OCI-LY7 (cell line): ENCODE results near the gene PCNX2. TPM values are rescaled to one million over a fixed set of nuclear protein-coding genes. Genes with fewer than 3 reads are reported as not detected.

Experiments used
- BruUV-seq: library from RNA; stranded (reverse); fragments of 400-500 nt; replicated peaks from 2 replicates; lab custom pipeline; 2021; lab: Mats Ljungman, UMichigan
- CTCF ChIA-PET: fragments of 300-600 bp; sonication (Branson Sonifier 250); formaldehyde crosslinking; loops from one replicate; lab custom pipeline; 2022; ENCODE audit warnings: antibody characterized with exemption; ENCODE audit not compliant: unreplicated experiment; lab: Charles Lee
- POLR2A ChIA-PET: fragments of 300-600 bp; sonication (Branson Sonifier 250); formaldehyde crosslinking; loops from one replicate; lab custom pipeline; 2022; ENCODE audit warnings: antibody characterized with exemption; lab: Charles Lee
- DNase-seq: peaks from one replicate; pipeline ENCODE4 v3.0.0-alpha.2; 2015; ENCODE audit warnings: low spot score
- H2AFZ ChIP-seq: fragments of 200-600 bp; sonication (generic), shearing (Covaris generic); 2 replicates; pipeline ENCODE4 v1.6.1; 2014; ENCODE audit warnings: mild to moderate bottlenecking, antibody characterized with exemption, low read length, moderate library complexity
- H3K27ac ChIP-seq: fragments of 200-600 bp; sonication (generic); 2 replicates; pipeline ENCODE4 v1.5.1; 2014; ENCODE audit warnings: mixed run types, low read depth, mild to moderate bottlenecking, moderate library complexity, low read length, inconsistent platforms; ENCODE audit not compliant: poor library complexity, severe bottlenecking
- H3K36me3 ChIP-seq: fragments of 200-600 bp; sonication (generic); 2 replicates; pipeline ENCODE4 v1.6.1; 2014; ENCODE audit warnings: mild to moderate bottlenecking, antibody characterized with exemption, low read length, moderate library complexity, mixed read lengths; ENCODE audit not compliant: insufficient read depth
- H3K4me1 ChIP-seq: fragments of 200-600 bp; sonication (generic); 2 replicates; pipeline ENCODE4 v1.5.1; 2014; ENCODE audit warnings: mild to moderate bottlenecking, low read length; ENCODE audit not compliant: insufficient read depth, poor library complexity, severe bottlenecking
- H3K4me2 ChIP-seq: fragments of 200-600 bp; sonication (generic); 2 replicates; pipeline ENCODE4 v1.6.1; 2014; ENCODE audit warnings: mild to moderate bottlenecking, low read length
- H3K4me3 ChIP-seq: fragments of 200-600 bp; sonication (generic); 2 replicates; pipeline ENCODE4 v1.5.1; 2014; ENCODE audit warnings: mild to moderate bottlenecking, low read depth, low read length; ENCODE audit not compliant: poor library complexity, severe bottlenecking
- H3K79me2 ChIP-seq: fragments of 200-600 bp; sonication (generic); 2 replicates; pipeline ENCODE4 v1.6.1; 2016; ENCODE audit warnings: low read depth, mild to moderate bottlenecking, low read length, moderate library complexity, mixed read lengths; ENCODE audit not compliant: insufficient read depth
- H3K9me2 ChIP-seq: fragments of 200-600 bp; sonication (generic); 2 replicates; pipeline ENCODE4 v1.6.1; 2016; ENCODE audit warnings: mild to moderate bottlenecking, low read length, mixed read lengths; ENCODE audit not compliant: insufficient read depth
- H3K9me3 ChIP-seq: fragments of 200-600 bp; sonication (generic); 2 replicates; pipeline ENCODE4 v1.6.1; 2014; ENCODE audit warnings: mild to moderate bottlenecking, mixed run types, low read length, mixed read lengths
- H4K20me1 ChIP-seq: fragments of 200-600 bp; sonication (generic); 2 replicates; pipeline ENCODE4 v1.6.1; 2014; ENCODE audit warnings: mild to moderate bottlenecking, antibody characterized with exemption, low read length, moderate library complexity, mixed read lengths; ENCODE audit not compliant: insufficient read depth
- CTCF ChIP-seq: fragments of 200-600 bp; sonication (generic); conservative IDR thresholded peaks from 2 replicates; pipeline ENCODE4 v1.5.1; 2014; ENCODE audit warnings: mild to moderate bottlenecking, antibody characterized with exemption, low read length, moderate library complexity, mixed read lengths
- EZH2phosphoT487 ChIP-seq: fragments of 200-600 bp; sonication (generic); IDR thresholded peaks from 2 replicates; pipeline ENCODE4 v1.6.1; 2018; ENCODE audit warnings: low read depth, borderline replicate concordance, mild to moderate bottlenecking, mixed run types, antibody characterized with exemption, low read length, moderate library complexity, mixed read lengths
- intact Hi-C: fragments of 100-400 bp; cut with micrococcal nuclease; formaldehyde crosslinking; loops from one replicate; pipeline ENCODE4 v1.10.0; 2022; ENCODE audit not compliant: unreplicated experiment
- total RNA-seq, 2 experiments: library from RNA; depleted of rRNA in 1 of 2; stranded (reverse); fragments of >200 nt in 1 of 2; shearing (Covaris generic) in 1 of 2; gene quantifications; 2 replicates each; pipeline ENCODE4 v1.2.3, GENCODE V29; 2014 to 2022

The PCNX2 gene
- total RNA-seq, 2 experiments from 2014 or later: 17.1 to 26.9 TPM

DNA sequence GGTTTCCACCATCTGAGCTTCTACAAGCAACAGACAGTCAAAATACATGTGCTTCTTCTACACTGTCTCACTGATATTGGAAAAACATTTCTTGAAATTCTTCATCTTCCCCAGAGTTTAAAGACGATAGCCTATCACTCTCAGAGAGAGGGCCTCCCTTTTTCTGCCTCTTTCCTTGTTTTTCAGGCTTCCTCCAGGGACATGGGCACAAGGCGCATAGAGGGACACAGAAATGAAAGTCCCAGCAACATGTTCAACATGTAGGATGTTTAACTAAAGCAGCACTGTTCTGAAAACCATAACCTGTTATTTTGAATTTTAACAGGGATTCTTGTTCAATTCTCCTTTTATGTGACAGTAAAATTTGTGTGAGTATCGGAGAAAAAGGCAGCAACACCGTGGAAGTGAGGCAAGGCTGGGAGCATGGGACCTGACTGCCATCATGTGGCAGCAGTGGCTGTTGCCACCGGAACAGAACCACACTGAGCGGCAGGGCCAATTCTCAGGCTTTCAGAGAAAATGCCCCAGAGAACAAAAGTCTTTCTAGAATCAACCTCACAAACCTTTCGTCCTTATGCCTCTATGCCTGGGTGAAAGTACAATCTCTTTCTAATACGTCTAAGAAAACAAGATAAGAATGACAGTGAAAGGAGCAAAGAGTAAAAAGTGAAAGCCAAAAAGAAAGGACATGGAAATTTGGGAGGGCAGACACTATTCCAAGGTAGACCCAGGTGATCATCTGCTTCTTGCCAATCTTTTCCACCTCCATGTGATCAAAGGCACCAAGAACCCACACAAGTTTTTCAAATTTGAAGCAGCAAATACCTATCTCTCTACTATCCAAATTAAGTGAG lies 54.5 kb downstream of the PCNX2 start:
- Histone ChIP-seq H3K27ac (no peak overlapping the region), H3K4me1 (no peaks in the 10 kb centered on the region), H3K9me2 (no peaks in the 10 kb centered on the region), H3K36me3 (peaks cover 6% of the 10 kb centered on the region; the same call in 1 of the 2 replicates), H3K79me2 (no peaks in the 10 kb centered on the region), H3K4me3 (no peak overlapping the region), H2AFZ (no peak overlapping the region), H3K9me3 (no peaks in the 10 kb centered on the region), H4K20me1 (no peaks in the 10 kb centered on the region), H3K4me2 (no peak overlapping the region)
- peak; percentile 45 for TF ChIP-seq CTCF
- no peak for TF ChIP-seq EZH2phosphoT487
- no peak for DNase-seq
- ChIA-PET POLR2A (no interaction called here), CTCF (no interaction called here)
- intact Hi-C loops: loop anchor here (5.0 kb wide), 1 partner anchor 604 kb away; no protein-coding TSS in a partner anchor
- BruUV-seq: no TSS peak

DNA sequence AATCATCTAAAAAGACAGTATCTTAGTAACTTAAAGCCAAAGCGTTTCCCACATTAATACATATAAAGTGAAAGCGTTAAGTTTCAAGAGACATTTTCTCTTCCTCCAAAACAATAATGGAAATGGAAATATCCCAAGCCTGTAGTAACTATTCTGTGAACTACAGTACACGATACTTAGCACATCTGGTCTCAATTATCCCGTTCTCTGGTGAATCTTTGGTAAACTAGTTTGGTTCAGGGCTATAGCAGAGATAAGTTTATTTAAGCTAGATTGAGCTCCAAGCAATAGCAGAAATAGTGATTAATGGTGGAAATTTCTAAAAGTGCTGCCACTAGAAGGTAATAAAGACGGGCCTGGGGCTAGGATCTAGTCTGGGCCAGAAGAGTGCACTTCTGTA lies 55.2 kb downstream of the PCNX2 start:
- no peaks in the 10 kb centered on the region for H4K20me1 ChIP-seq
- H3K4me1 ChIP-seq: no peaks in the 10 kb centered on the region
- H3K4me2 ChIP-seq: no peak overlapping the region
- H3K9me2 ChIP-seq: no peaks in the 10 kb centered on the region
- TF ChIP-seq CTCF: no peak
- ChIA-PET CTCF (no interaction called here), POLR2A (no interaction called here)
- intact Hi-C loops: loop anchor here (5.0 kb wide), 1 partner anchor 603 kb away; no protein-coding TSS in a partner anchor
- H3K27ac ChIP-seq: no peak overlapping the region
- no peaks in the 10 kb centered on the region for H3K9me3 ChIP-seq
- no peak for DNase-seq
- BruUV-seq: no TSS peak
- H2AFZ ChIP-seq: no peak overlapping the region
- H3K79me2 ChIP-seq: no peaks in the 10 kb centered on the region
- no peak overlapping the region for H3K4me3 ChIP-seq
- H3K36me3 ChIP-seq: peaks cover 6% of the 10 kb centered on the region; the same call in 1 of the 2 replicates

DNA sequence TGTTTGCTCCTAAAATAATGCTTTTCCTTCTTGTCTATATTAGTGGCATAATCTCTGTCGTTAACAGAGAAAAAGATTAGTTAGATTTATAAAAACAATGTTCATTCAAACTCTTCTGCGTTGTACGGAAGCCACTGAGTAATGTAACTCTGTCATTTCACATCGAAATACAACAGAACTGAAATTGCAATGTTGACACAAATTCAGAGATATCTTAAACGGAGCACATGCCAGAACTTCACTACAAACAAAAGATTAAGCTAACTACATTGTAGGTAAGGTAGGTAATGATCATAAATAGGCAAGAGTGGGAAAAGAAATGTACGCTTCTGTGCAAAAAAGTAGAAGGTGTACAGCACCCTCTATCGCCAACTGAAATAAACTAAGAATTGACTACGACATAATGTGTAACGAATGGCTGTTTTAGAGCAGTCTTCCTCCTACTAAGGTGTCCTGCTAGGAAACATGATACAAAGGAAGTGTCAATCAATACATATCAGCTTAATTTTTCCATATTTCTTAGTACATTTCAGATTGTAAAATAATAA lies 56.6 kb downstream of the PCNX2 start:
- Histone ChIP-seq H3K36me3 (peaks cover 6% of the 10 kb centered on the region; the same call in 1 of the 2 replicates), H3K79me2 (no peaks in the 10 kb centered on the region), H3K9me2 (no peaks in the 10 kb centered on the region), H3K27ac (no peak overlapping the region), H3K9me3 (no peaks in the 10 kb centered on the region), H4K20me1 (no peaks in the 10 kb centered on the region), H3K4me2 (no peak overlapping the region), H3K4me3 (no peak overlapping the region), H2AFZ (no peak overlapping the region), H3K4me1 (no peaks in the 10 kb centered on the region)
- no TSS peak for BruUV-seq
- POLR2A ChIA-PET: no interaction called here
- DNase-seq: no peak
- intact Hi-C loops: no loop called here
- TF ChIP-seq CTCF (no peak), EZH2phosphoT487 (no peak)
- CTCF ChIA-PET: no interaction called here
